Activated effector memory CD4-positive, alpha-beta T cell treated with anti-CD3 and anti-CD28 coated beads, Interleukin-2, amount 50 U/mL, for 16 hours (primary cell): ENCODE data around the gene ABHD1.
"Not testable (repeated sequence)": the region's sequence is repeated elsewhere in the genome, so short reads cannot be mapped to it uniquely, and the experiment has no call there.

Experiments used
- DNase-seq: peaks from one replicate; pipeline ENCODE4 v3.0.0-alpha.2; 2020

Gene ABHD1

GRCh38 chr2:27175330-27175729 lies 51.7 kb downstream of the ABHD1 start:
- DNase-seq, result no peak

GRCh38 chr2:27175781-27176180 lies 52.2 kb downstream of the ABHD1 start:
- not testable (repeated sequence) for DNase-seq

- no peak for DNase-seq
These were observed 54.1 kb downstream of the ABHD1 start for GRCh38 chr2:27177441-27178351.

- no peak for DNase-seq
These were observed 54.9 kb downstream of the ABHD1 start for GRCh38 chr2:27178469-27178868.

- DNase-seq, result no peak
These were observed 55.9 kb downstream of the ABHD1 start for GRCh38 chr2:27179344-27180000.
